ENCODE measurements around the gene TWSG1.

DNA sequence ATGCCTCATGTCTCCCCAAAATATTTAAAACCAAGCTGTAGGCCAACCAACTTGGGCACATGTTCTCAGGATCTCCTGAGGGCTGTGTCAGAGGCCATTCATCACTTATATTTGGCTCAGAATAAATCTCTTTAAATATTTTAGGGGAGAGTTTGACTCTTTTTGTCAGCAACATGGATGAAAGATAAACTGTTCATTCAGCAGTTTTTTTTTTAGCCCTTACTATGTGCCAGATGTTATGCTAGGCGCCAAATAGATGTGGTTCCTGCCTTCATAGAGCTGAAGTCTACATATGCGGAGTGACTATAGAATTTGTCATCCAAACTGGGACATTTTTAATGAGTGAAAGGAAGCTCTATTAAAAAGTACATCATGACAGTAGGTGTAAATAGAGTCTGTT, 42.5 kb upstream of the TWSG1 start:
- TF ChIP-seq POLR2AphosphoS5 (IDR thresholded peaks at IDR 0.05; ENCODE audit: low read depth, low read length) (no peak), TAF1 (IDR thresholded peaks at IDR 0.05; ENCODE audit: borderline replicate concordance, insufficient read depth, low read length) (no peak)
- TF ChIP-seq, protein P1, sequence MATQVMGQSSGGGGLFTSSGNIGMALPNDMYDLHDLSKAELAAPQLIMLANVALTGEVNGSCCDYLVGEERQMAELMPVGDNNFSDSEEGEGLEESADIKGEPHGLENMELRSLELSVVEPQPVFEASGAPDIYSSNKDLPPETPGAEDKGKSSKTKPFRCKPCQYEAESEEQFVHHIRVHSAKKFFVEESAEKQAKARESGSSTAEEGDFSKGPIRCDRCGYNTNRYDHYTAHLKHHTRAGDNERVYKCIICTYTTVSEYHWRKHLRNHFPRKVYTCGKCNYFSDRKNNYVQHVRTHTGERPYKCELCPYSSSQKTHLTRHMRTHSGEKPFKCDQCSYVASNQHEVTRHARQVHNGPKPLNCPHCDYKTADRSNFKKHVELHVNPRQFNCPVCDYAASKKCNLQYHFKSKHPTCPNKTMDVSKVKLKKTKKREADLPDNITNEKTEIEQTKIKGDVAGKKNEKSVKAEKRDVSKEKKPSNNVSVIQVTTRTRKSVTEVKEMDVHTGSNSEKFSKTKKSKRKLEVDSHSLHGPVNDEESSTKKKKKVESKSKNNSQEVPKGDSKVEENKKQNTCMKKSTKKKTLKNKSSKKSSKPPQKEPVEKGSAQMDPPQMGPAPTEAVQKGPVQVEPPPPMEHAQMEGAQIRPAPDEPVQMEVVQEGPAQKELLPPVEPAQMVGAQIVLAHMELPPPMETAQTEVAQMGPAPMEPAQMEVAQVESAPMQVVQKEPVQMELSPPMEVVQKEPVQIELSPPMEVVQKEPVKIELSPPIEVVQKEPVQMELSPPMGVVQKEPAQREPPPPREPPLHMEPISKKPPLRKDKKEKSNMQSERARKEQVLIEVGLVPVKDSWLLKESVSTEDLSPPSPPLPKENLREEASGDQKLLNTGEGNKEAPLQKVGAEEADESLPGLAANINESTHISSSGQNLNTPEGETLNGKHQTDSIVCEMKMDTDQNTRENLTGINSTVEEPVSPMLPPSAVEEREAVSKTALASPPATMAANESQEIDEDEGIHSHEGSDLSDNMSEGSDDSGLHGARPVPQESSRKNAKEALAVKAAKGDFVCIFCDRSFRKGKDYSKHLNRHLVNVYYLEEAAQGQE (IDR thresholded peaks at IDR 0.05; ENCODE audit: insufficient read depth in 1 of 2, low read depth in 2 of 2, low read length in 2 of 2) = no peak
